ENCODE measurements around the gene COL28A1.

Gene COL28A1

GRCh38 chr7:7535691-7536090 lies at the start of gene COL28A1:
TSS of gene COL28A1 (minus strand) at chr7:7535873. CDS start at chr7:7532875, 2,998 bp downstream.
- in situ Hi-C loops (cut with HindIII; ENCODE audit: low sequenced_read_pairs) = loop anchor here (5.0 kb wide), 1 partner anchor 113 kb away; no protein-coding TSS in a partner anchor

GRCh38 chr7:7584653-7585052 lies 49.0 kb upstream of the COL28A1 start:
- in situ Hi-C loops (cut with HindIII; ENCODE audit: low sequenced_read_pairs) = no loop called here

- in situ Hi-C loops (cut with HindIII; ENCODE audit: low sequenced_read_pairs) = no loop called here
Measured at GRCh38 chr7:7583731-7584130, 48.1 kb upstream of the COL28A1 start.

- in situ Hi-C loops (cut with HindIII; ENCODE audit: low sequenced_read_pairs) = no loop called here
Measured at GRCh38 chr7:7582596-7582995, 46.9 kb upstream of the COL28A1 start.

DNA sequence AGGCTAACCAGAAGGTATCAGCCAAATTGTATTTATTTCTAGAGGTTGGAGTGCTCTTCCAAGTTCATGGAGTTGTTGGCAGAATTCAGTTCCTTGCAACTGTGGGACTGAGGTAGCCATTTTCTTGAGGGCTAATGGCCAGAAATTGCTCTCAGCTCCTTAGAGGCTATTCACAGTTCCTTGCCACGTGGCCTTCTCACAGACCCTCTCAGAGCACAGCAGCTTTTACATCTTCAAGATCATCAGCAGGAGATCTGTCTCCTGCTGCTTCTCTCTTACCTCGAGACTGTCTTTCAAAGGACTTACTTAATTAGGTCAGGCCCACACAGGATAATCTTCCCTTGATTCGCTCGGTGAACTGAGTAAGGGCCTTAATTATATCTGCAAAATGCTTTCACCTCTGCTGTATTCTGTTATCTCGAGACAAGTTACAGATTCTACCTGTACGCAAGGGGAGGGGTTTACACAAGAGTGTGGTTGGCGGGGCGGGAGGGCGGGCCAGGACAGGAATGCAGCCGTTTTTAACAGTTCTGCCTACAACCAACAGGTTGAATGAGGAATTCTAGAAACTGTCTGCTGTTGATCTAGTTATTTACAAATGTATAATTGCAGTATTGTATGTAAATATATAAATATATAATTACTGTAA lies 46.0 kb upstream of the COL28A1 start:
- in situ Hi-C loops (cut with HindIII; ENCODE audit: low sequenced_read_pairs) = no loop called here

DNA sequence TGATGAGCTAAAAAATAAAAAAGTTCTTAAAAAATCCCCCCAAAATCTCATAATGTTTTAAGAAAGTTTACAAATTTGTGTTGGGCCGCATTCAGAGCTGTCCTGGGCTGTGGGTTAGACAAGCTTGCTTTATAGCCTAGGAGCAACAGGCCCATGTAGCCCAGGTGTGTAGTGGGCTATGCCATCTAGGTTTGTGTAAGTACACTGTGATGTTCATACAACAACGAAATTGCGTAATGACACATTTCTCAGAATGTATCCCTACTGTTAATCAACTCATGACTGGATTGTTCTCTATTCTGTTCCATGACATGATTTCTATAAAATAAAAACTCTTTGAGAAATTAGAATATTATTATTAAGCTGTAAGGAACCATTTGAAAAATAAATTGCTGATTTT lies 44.0 kb upstream of the COL28A1 start:
- in situ Hi-C loops (cut with HindIII; ENCODE audit: low sequenced_read_pairs) = no loop called here

- in situ Hi-C loops (cut with HindIII; ENCODE audit: low sequenced_read_pairs) = no loop called here
Measured at GRCh38 chr7:7577888-7578287, 42.2 kb upstream of the COL28A1 start.

GRCh38 chr7:7576344-7576743 lies 40.7 kb upstream of the COL28A1 start:
- in situ Hi-C loops (cut with HindIII; ENCODE audit: low sequenced_read_pairs) = no loop called here

DNA sequence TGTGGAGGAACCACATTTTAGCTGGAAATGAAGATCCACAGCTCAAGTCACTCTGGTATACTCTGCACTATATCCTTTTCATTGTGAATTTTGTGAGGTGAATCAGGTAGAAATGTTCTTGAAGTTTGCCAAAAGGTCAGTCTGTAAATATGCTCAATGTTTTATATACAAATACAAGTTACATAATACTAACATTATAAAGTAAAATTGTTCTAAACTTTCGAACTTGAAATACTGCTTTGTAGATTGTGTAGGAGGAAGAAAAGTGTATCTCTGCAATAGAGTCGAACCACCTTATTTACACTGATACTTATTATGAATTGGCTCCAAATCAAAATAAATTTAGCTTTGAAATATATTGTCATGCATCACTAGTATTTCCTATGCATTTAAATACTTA lies 38.0 kb upstream of the COL28A1 start:
- in situ Hi-C loops (cut with HindIII; ENCODE audit: low sequenced_read_pairs) = no loop called here

- in situ Hi-C loops (cut with HindIII; ENCODE audit: low sequenced_read_pairs) = no loop called here
Measured at GRCh38 chr7:7570584-7570983, 34.9 kb upstream of the COL28A1 start.

- in situ Hi-C loops (cut with HindIII; ENCODE audit: low sequenced_read_pairs) = no loop called here
Measured at GRCh38 chr7:7569615-7570014, 33.9 kb upstream of the COL28A1 start.

DNA sequence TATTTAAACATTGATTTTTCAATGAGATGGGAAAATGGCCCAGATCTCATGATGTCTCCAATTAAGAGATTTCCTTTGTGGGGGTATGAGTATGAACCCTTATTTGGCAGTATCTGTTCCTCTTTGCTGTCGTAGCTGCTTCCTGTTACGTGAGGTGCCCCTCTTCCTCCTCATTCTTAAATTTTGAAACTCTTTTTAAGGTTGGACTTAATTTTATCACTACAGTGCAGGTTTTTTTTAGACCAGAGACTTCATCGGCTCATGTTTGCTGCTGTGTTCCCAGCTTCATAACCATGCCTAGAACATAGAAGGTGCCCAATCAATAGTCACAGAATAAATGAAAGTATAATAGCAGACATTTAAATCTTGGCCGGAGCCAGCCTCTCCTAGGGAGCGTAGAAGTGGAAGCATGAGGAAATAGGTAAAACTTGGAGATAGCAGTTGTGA lies 33.4 kb upstream of the COL28A1 start:
- in situ Hi-C loops (cut with HindIII; ENCODE audit: low sequenced_read_pairs) = no loop called here

GRCh38 chr7:7568553-7568952 lies 32.9 kb upstream of the COL28A1 start:
- in situ Hi-C loops (cut with HindIII; ENCODE audit: low sequenced_read_pairs) = no loop called here

GRCh38 chr7:7567898-7568531 lies 32.3 kb upstream of the COL28A1 start:
- in situ Hi-C loops (cut with HindIII; ENCODE audit: low sequenced_read_pairs) = no loop called here

- in situ Hi-C loops (cut with HindIII; ENCODE audit: low sequenced_read_pairs) = no loop called here
Measured at GRCh38 chr7:7566651-7567611, 31.3 kb upstream of the COL28A1 start, which contains the start of gene MIOS. TSS of gene MIOS (plus strand) at chr7:7566884. CDS start at chr7:7572476, 5,592 bp downstream.

DNA sequence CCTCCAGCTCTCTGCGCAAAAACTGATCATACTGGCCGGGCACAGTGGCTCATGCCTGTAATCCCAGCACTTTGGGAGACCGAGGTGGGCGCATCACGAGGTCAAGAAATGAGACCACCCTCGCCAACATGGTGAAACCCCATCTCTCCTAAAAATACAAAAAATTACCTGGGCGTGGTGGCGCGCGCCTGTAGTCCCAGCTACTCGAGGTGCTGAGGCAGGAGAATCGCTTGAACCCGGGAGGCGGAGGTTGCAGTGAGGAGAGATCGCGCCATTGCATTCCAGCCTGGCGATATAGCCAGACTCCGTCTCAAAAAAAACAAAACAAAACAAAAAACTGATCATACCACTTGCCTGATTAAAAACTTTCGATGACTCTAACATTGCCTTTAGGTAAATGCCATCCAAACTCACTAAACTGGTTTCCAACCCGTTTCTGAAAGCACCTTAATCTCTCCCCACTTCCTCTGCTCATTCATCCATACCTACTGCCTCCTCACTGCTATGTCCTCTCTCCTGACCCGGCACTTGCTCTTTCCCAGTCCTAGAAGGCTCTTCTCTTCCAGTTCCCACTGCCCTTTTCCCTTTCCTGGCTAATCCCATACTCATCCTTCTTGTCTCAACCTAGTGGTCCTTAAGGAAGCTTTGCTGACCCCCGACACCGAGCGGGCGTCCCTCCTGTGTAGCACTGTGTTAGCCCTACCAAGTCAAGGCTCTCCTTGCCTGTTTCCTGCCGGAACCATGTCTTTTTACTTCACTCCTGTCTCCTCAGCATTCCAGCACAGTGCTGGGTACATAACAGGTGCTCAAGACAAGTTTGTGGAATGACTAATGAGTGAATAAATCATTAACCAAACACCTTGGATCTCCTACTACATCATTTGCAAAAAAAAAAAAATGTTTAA lies 30.3 kb upstream of the COL28A1 start:
- in situ Hi-C loops (cut with HindIII; ENCODE audit: low sequenced_read_pairs) = no loop called here

DNA sequence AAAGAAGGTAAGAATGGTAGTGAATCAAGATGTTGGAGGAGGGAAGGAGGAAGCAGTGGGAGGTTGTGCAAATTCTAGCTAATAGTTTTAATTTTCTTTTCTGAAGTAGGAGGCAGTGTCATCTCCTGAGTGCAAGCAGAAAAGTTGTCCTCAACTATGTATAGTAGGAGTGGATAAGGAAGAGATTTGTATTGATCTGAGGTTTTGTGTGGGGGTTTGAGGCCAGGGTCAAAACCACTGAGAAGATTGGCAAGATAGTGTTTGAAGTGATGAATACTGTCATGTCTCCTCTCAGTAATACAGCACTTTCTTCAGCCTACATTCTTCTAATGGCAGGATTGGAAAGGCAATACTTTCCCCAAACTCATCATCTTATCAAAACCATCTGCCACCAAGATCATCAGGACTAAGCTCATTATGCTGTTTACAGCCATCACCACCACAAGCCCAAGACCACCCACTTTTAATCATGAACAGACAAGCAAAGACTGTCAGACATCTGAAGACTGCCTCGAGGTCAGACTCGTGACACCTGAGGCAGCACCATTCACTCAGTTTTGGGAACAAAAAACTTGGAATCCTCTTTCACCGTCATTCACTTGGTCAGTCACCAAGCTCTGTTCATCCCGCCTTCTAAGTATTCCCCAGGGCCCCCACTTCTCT lies 29.5 kb upstream of the COL28A1 start:
- in situ Hi-C loops (cut with HindIII; ENCODE audit: low sequenced_read_pairs) = no loop called here

- in situ Hi-C loops (cut with HindIII; ENCODE audit: low sequenced_read_pairs) = no loop called here
Measured at GRCh38 chr7:7564323-7564780, 28.7 kb upstream of the COL28A1 start.

DNA sequence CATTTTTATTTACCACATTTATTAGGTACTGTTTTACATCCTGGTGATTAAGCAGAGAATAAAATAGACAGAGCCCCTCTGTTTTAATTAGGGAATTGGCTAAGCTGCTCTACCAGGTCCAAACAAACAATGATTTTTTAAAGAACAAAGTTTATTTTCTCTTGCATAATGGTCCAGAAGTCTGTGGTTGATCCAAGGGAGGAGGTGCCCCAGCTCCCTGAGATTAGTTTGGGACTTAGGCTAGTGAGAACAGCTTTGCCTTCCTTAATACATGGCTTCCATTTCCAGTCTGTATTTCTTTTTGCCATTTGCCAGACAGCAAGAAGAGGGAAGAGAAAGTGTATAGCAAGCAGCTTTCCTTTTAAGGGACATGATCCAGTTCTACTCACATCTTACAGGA lies 28.1 kb upstream of the COL28A1 start:
- in situ Hi-C loops (cut with HindIII; ENCODE audit: low sequenced_read_pairs) = no loop called here

- in situ Hi-C loops (cut with HindIII; ENCODE audit: low sequenced_read_pairs) = no loop called here
Measured at GRCh38 chr7:7563269-7563668, 27.6 kb upstream of the COL28A1 start.
